ENCODE measurements around the gene GSDMA. TPM values are rescaled to one million over a fixed set of nuclear protein-coding genes. Genes with fewer than 3 reads are reported as not detected.

GSDMA gene
- 0.07 TPM for polyA plus RNA-seq (2013, experiment 1 of 2; ENCODE audit: insufficient read length)
- polyA plus RNA-seq (2013, experiment 2 of 2; ENCODE audit: insufficient read length) = not detected

- DNase-seq = no peak
Observed at GRCh38 chr17:39962642-39963220, at the start of gene GSDMA. TSS of gene GSDMA (plus strand) at chr17:39963004. CDS start at chr17:39965688, 2,684 bp downstream.

- no peak for DNase-seq
Observed at GRCh38 chr17:39913989-39914388, 48.8 kb upstream of the GSDMA start.

- DNase-seq = no peak
Observed at GRCh38 chr17:39915559-39915958, 47.2 kb upstream of the GSDMA start.

GRCh38 chr17:39916918-39917317 lies 45.9 kb upstream of the GSDMA start:
- no peak for DNase-seq

GRCh38 chr17:39919087-39919683 lies 43.6 kb upstream of the GSDMA start:
- no peak for DNase-seq

- DNase-seq = no peak
Observed at GRCh38 chr17:39920218-39921210, 42.3 kb upstream of the GSDMA start.

- DNase-seq = no peak
Observed at GRCh38 chr17:39921323-39921722, 41.5 kb upstream of the GSDMA start.

GRCh38 chr17:39922006-39922405 lies 40.8 kb upstream of the GSDMA start:
- no peak for DNase-seq

- DNase-seq = no peak
Observed at GRCh38 chr17:39923230-39923629, 39.6 kb upstream of the GSDMA start.

- DNase-seq = peak; percentile 73
Observed at GRCh38 chr17:39923836-39924690, 38.7 kb upstream of the GSDMA start.

- no peak for DNase-seq
Observed at GRCh38 chr17:39924691-39925055, 38.1 kb upstream of the GSDMA start.

- no peak for DNase-seq
Observed at GRCh38 chr17:39925282-39926134, 37.3 kb upstream of the GSDMA start.

- DNase-seq = no peak
Observed at GRCh38 chr17:39926135-39926587, 36.6 kb upstream of the GSDMA start.

- DNase-seq = peak; percentile 14
Observed at GRCh38 chr17:39926588-39927100, 36.2 kb upstream of the GSDMA start.

GRCh38 chr17:39927101-39927928 lies 35.5 kb upstream of the GSDMA start, which contains the start of the genes LRRC3C and ORMDL3:
TSS of gene LRRC3C (plus strand) at chr17:39927732. CDS start at chr17:39941524, 13,792 bp downstream.
TSS of gene ORMDL3 (minus strand) at chr17:39927601. CDS start at chr17:39924203, 3,398 bp downstream.
- peak; percentile 90 for DNase-seq

- peak; percentile 25 for DNase-seq
Observed at GRCh38 chr17:39927929-39928857, 34.6 kb upstream of the GSDMA start.

GRCh38 chr17:39928858-39929645 lies 33.8 kb upstream of the GSDMA start:
- DNase-seq = peak; percentile 97
